ENCODE measurements around the gene LMAN1L.

DNA sequence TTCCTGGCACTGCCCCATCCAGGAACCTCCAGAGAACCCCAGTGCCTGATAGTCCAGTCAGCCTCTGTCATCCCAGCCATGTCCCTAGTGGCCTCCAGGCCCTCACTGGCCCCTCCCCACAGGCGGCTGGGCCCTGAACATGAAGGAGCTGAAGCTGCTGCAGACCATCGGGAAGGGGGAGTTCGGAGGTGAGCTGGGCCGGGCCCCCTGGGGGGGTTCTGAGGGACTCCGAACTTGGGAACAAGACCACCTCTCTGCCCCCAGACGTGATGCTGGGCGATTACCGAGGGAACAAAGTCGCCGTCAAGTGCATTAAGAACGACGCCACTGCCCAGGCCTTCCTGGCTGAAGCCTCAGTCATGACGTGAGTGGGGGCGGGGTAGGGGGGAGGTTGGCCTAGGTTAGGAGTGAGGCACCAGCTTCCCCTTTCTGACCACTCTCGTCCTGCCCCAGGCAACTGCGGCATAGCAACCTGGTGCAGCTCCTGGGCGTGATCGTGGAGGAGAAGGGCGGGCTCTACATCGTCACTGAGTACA, 12.0 kb upstream of the LMAN1L start:
- TF ChIP-seq MXI1 (conservative IDR thresholded peaks at IDR 0.05; ENCODE audit: poor library complexity, severe bottlenecking) (no peak), EP300 (conservative IDR thresholded peaks at IDR 0.05; ENCODE audit: poor library complexity, severe bottlenecking) (no peak), POLR2AphosphoS5 (IDR thresholded peaks at IDR 0.05) (no peak), RAD21 (conservative IDR thresholded peaks at IDR 0.05) (no peak)
- TF ChIP-seq, protein P1, sequence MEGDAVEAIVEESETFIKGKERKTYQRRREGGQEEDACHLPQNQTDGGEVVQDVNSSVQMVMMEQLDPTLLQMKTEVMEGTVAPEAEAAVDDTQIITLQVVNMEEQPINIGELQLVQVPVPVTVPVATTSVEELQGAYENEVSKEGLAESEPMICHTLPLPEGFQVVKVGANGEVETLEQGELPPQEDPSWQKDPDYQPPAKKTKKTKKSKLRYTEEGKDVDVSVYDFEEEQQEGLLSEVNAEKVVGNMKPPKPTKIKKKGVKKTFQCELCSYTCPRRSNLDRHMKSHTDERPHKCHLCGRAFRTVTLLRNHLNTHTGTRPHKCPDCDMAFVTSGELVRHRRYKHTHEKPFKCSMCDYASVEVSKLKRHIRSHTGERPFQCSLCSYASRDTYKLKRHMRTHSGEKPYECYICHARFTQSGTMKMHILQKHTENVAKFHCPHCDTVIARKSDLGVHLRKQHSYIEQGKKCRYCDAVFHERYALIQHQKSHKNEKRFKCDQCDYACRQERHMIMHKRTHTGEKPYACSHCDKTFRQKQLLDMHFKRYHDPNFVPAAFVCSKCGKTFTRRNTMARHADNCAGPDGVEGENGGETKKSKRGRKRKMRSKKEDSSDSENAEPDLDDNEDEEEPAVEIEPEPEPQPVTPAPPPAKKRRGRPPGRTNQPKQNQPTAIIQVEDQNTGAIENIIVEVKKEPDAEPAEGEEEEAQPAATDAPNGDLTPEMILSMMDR (IDR thresholded peaks at IDR 0.05; ENCODE audit: poor library complexity, severe bottlenecking) = no peak

Data from neural cell (in vitro differentiated cells).